ENCODE results near the gene ABHD1. TPM values are rescaled to one million over a fixed set of nuclear protein-coding genes. Genes with fewer than 3 reads are reported as not detected.

The ABHD1 gene
- total RNA-seq (2022; extraction: Qiagen RNA extraction): 1.3 to 1.6 TPM (median 1.3 TPM) in 5 replicates

DNA sequence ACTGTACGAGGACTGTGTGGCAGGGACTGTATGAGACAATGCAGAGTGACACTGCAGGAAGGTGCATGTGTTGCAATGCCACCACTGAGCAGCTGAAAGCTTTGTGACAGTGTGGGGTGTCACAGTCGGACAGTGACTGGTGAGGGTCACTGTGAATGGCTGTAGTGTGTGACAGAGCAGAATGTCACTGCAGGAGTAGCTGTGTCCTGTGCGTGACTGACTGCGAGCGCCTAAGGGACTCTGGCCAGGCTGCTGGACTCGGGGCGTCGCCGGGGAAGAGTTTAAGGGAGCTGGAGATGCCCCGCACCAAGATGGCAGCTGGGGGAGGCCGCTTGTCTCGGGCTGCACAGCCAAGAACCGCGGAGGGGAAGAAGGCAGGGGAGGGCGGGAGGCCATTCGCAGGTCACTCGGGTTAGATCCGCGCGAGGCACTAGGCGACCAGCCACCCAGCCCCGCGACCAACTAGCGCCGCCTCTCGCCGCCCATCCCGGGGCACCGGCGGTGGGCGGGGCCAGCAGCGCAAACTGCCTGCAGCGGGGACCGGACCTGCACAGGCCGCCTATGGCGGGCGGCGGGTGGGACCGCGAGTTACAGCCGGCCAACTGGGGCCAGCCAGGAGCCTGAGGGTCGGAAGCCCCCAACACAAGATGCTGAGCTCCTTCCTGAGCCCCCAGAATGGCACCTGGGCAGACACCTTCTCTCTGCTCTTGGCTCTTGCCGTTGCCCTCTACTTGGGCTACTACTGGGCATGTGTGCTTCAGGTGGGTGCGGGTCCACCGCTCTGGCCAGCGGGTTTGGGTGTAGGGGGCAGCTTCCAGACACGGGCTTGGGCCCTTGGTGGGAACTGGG, at the start of gene ABHD1:
ABHD1 (plus strand) TSS at position 514 of the 849 bp plus-strand sequence; CDS start at position 648, 134 bp downstream.

GRCh38 chr2:27078267-27079194, 45.1 kb upstream of the ABHD1 start, which contains the start of gene EMILIN1:
EMILIN1 (plus strand) TSS chr2:27078615; CDS start chr2:27079066, 451 bp downstream.

GRCh38 chr2:27086724-27087593, 36.7 kb upstream of the ABHD1 start, which contains the start of gene KHK:
KHK (plus strand) TSS chr2:27086772; CDS start chr2:27087260, 488 bp downstream.

GRCh38 chr2:27118525-27119329, 4.9 kb upstream of the ABHD1 start, which contains the start of gene CGREF1:
CGREF1 (minus strand) TSS chr2:27119128; CDS start chr2:27104366, 14,762 bp downstream.

DNA sequence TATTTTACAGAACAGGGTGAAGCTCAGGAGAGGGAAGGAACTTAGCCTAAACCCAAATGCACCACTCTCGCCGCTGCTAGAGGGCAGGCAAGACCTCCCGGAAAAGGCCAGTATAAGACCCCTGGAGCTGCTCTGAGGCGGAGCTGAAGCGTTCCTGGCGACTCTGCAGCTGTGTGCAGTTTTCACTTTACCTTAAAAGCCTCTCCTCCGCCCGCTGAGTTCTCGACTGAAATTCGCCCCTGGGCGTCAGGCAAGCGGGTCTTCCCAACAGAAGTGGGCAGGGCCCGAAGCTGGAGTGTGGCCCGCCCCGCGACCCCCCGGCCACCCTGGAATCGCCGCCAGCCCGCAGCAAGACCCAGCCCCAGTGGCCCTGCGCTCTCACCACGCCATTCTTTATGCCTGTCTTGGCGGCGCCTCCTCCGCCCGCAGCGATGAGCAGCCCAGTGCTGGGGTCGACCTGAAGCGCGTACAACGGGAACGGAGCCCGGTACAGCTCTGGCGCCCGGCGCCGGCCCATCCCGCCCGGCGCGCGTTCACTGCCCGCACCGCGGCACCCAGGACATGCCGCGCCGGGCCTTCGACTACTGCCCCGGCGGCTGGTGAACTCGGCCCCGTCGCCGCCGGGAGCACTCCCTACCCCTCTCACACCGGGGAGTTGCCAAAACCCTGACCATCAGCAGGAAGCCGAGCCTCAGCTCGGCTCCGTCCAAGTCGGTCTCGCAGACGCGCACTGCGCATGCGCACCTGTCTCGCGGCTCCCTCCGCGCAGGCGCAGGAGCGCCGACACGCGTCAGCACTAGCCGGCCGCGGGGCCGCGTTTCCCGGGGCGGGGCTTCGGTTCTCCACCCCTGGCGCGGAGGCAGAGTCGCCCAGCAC, 10.5 kb downstream of the ABHD1 start, which contains the start of gene PREB:
PREB (minus strand) TSS at position 732 of the 876 bp plus-strand sequence; CDS start at position 517, 215 bp downstream.

GRCh38 chr2:27139310-27139709, 15.7 kb downstream of the ABHD1 start, which contains the start of gene PRR30:
PRR30 (minus strand) TSS chr2:27139410; CDS start chr2:27138329, 1,081 bp downstream.

GRCh38 chr2:27148801-27149439, 25.3 kb downstream of the ABHD1 start, which contains the start of gene TCF23:
TCF23 (plus strand) TSS chr2:27149004; CDS start chr2:27149134, 130 bp downstream.

Other genes with a start within 250 kb of the ABHD1 start
- gene MAPRE3, start 153.2 kb upstream of the ABHD1 start, total RNA-seq (2022; extraction: Qiagen RNA extraction): 9.1 to 11.4 TPM (median 9.9 TPM) in 5 replicates
- 57.8 to 71.3 TPM (median 65.2 TPM) in 5 replicates for gene TMEM214, start 90.8 kb upstream of the ABHD1 start, total RNA-seq (2022; extraction: Qiagen RNA extraction)
- 29.1 to 31.8 TPM (median 31.1 TPM) in 5 replicates for gene AGBL5, start 72.1 kb upstream of the ABHD1 start, total RNA-seq (2022; extraction: Qiagen RNA extraction)
- 548 to 576 TPM (median 560 TPM) in 5 replicates for gene OST4, start 52.2 kb upstream of the ABHD1 start, total RNA-seq (2022; extraction: Qiagen RNA extraction)
- gene EMILIN1, start 45.2 kb upstream of the ABHD1 start, total RNA-seq (2022; extraction: Qiagen RNA extraction): 0.21 to 0.56 TPM (median 0.46 TPM) in 5 replicates
- gene KHK, start 37.0 kb upstream of the ABHD1 start, total RNA-seq (2022; extraction: Qiagen RNA extraction): 7.2 to 11.4 TPM (median 9.8 TPM) in 5 replicates
- gene CGREF1, start 4.7 kb upstream of the ABHD1 start, total RNA-seq (2022; extraction: Qiagen RNA extraction): 6.8 to 7.9 TPM (median 7.3 TPM) in 5 replicates
- gene PREB, start 10.8 kb downstream of the ABHD1 start, total RNA-seq (2022; extraction: Qiagen RNA extraction): 44.7 to 60.6 TPM (median 57.0 TPM) in 5 replicates
- gene PRR30, start 15.6 kb downstream of the ABHD1 start, total RNA-seq (2022; extraction: Qiagen RNA extraction): not detected in 5 replicates
- gene TCF23, start 25.2 kb downstream of the ABHD1 start, total RNA-seq (2022; extraction: Qiagen RNA extraction): not detected in 5 replicates
- 211 to 221 TPM (median 213 TPM) in 5 replicates for gene ATRAID, start 88.2 kb downstream of the ABHD1 start, total RNA-seq (2022; extraction: Qiagen RNA extraction)
- 56.8 to 66.0 TPM (median 63.6 TPM) in 5 replicates for gene SLC5A6, start 88.5 kb downstream of the ABHD1 start, total RNA-seq (2022; extraction: Qiagen RNA extraction)
- gene CAD, start 93.6 kb downstream of the ABHD1 start, total RNA-seq (2022; extraction: Qiagen RNA extraction): 49.7 to 63.9 TPM (median 61.7 TPM) in 5 replicates
- 2.6 to 3.4 TPM (median 3.2 TPM) in 5 replicates for gene SLC30A3, start 139.2 kb downstream of the ABHD1 start, total RNA-seq (2022; extraction: Qiagen RNA extraction)
- gene DNAJC5G, start 151.6 kb downstream of the ABHD1 start, total RNA-seq (2022; extraction: Qiagen RNA extraction): not detected in 5 replicates
- 0.82 to 1.2 TPM (median 0.95 TPM) in 5 replicates for gene TRIM54, start 158.6 kb downstream of the ABHD1 start, total RNA-seq (2022; extraction: Qiagen RNA extraction)
- 1.2 to 2.5 TPM (median 1.8 TPM) in 5 replicates for gene UCN, start 184.6 kb downstream of the ABHD1 start, total RNA-seq (2022; extraction: Qiagen RNA extraction)
- gene MPV17, start 199.3 kb downstream of the ABHD1 start, total RNA-seq (2022; extraction: Qiagen RNA extraction): 71.0 to 91.6 TPM (median 84.4 TPM) in 5 replicates
- gene GTF3C2, start 232.9 kb downstream of the ABHD1 start, total RNA-seq (2022; extraction: Qiagen RNA extraction): 56.0 to 61.4 TPM (median 59.5 TPM) in 5 replicates
- 52.8 to 60.6 TPM (median 55.7 TPM) in 5 replicates for gene EIF2B4, start 246.5 kb downstream of the ABHD1 start, total RNA-seq (2022; extraction: Qiagen RNA extraction)
- 135 to 144 TPM (median 142 TPM) in 5 replicates for gene SNX17, start 246.8 kb downstream of the ABHD1 start, total RNA-seq (2022; extraction: Qiagen RNA extraction)